Neural cell (in vitro differentiated cells): Measurements from ENCODE around the gene MTX1. TPM values are rescaled to one million over a fixed set of nuclear protein-coding genes. Genes with fewer than 3 reads are reported as not detected.
A peak's percentile ranks its signal among the peaks of the same experiment; 100 is the strongest.

Experiments
- H2AFZ ChIP-seq: fragments of 200-600, 300-800 bp; sonication (generic), shearing (Covaris generic); 2 replicates; pipeline ENCODE4 v1.6.0; 2014; ENCODE audit warnings: low read depth, mild to moderate bottlenecking, antibody characterized with exemption, low read length, moderate library complexity
- H3F3A ChIP-seq: fragments of 200-600 bp; shearing (Covaris generic); 2 replicates; pipeline ENCODE4 v1.6.1; 2016; ENCODE audit warnings: mild to moderate bottlenecking, moderate library complexity, mixed read lengths, antibody characterized with exemption, low read length; ENCODE audit not compliant: insufficient read depth, poor library complexity, severe bottlenecking
- H3K27ac ChIP-seq: fragments of 200-600, 300-800 bp; sonication (generic), shearing (Covaris generic); 2 replicates; pipeline ENCODE4 v1.5.1; 2014; ENCODE audit warnings: mild to moderate bottlenecking, low read length, moderate library complexity
- H3K27me3 ChIP-seq: fragments of 300-800, 200-600 bp; sonication (generic), shearing (Covaris generic); 2 replicates; pipeline ENCODE4 v1.6.0; 2014; ENCODE audit warnings: mild to moderate bottlenecking, low read depth, low read length, moderate library complexity; ENCODE audit not compliant: insufficient read depth
- H3K36me3 ChIP-seq: fragments of 300-800, 200-600 bp; sonication (generic), shearing (Covaris generic); 2 replicates; pipeline ENCODE4 v1.5.1; 2014; ENCODE audit warnings: mild to moderate bottlenecking, antibody characterized with exemption, low read length, moderate library complexity; ENCODE audit not compliant: insufficient read depth
- H3K4me2 ChIP-seq: fragments of 300-800, 200-600 bp; sonication (generic), shearing (Covaris generic); 2 replicates; pipeline ENCODE4 v1.6.0; 2014; ENCODE audit warnings: mild to moderate bottlenecking, low read length
- H3K4me3 ChIP-seq: fragments of 300-800, 200-600 bp; sonication (generic), shearing (Covaris generic); 2 replicates; pipeline ENCODE4 v1.5.1; 2014; ENCODE audit warnings: mild to moderate bottlenecking, low read length, moderate library complexity
- H3K79me2 ChIP-seq: fragments of 200-600 bp; shearing (Covaris generic); replicated peaks from 2 replicates; pipeline ENCODE4 v1.6.0; 2014; ENCODE audit warnings: mild to moderate bottlenecking, low read length, moderate library complexity; ENCODE audit not compliant: insufficient read depth
- H3K9ac ChIP-seq: fragments of 300-800, 200-600 bp; sonication (generic), shearing (Covaris generic); 2 replicates; pipeline ENCODE4 v1.6.1; 2016; ENCODE audit warnings: mild to moderate bottlenecking, low read length, mixed read lengths
- H3K9me2 ChIP-seq: fragments of 200-600 bp; shearing (Covaris generic); 2 replicates; pipeline ENCODE4 v1.6.1; 2016; ENCODE audit warnings: mild to moderate bottlenecking, low read length, mixed read lengths; ENCODE audit not compliant: insufficient read depth
- H3K9me3 ChIP-seq: fragments of 200-600, 300-800 bp; sonication (generic), shearing (Covaris generic); 2 replicates; pipeline ENCODE4 v1.6.1; 2016; ENCODE audit warnings: mild to moderate bottlenecking, mixed run types, low read length, moderate library complexity, mixed read lengths
- H4K20me1 ChIP-seq: fragments of 200-600 bp; shearing (Covaris generic); 2 replicates; pipeline ENCODE4 v1.6.1; 2016; ENCODE audit warnings: mild to moderate bottlenecking, mixed run types; ENCODE audit not compliant: insufficient read depth
- EP300 ChIP-seq: fragments of 450-650 bp; conservative IDR thresholded peaks from 2 replicates; pipeline ENCODE4 v1.6.1; 2014; ENCODE audit warnings: antibody characterized with exemption, mild to moderate bottlenecking, moderate library complexity; ENCODE audit not compliant: poor library complexity, severe bottlenecking
- EZH2 ChIP-seq: fragments of 200-600, 300-800 bp; shearing (Covaris generic), sonication (generic); IDR thresholded peaks from 2 replicates; pipeline ENCODE4 v1.6.1; 2014; ENCODE audit warnings: antibody characterized with exemption, low read length, borderline replicate concordance, mild to moderate bottlenecking; ENCODE audit not compliant: insufficient read depth, poor library complexity, severe bottlenecking
- MXI1 ChIP-seq: fragments of 450-650 bp; conservative IDR thresholded peaks from 2 replicates; pipeline ENCODE4 v1.6.1; 2014; ENCODE audit warnings: antibody characterized with exemption, mild to moderate bottlenecking; ENCODE audit not compliant: poor library complexity, severe bottlenecking
- POLR2AphosphoS5 ChIP-seq: IDR thresholded peaks from 2 replicates; pipeline ENCODE4 v1.6.1; 2012
- RAD21 ChIP-seq: fragments of 450-650 bp; conservative IDR thresholded peaks from 2 replicates; pipeline ENCODE4 v1.6.1; 2014; ENCODE audit warnings: antibody characterized with exemption, mild to moderate bottlenecking, moderate library complexity
- SMC3 ChIP-seq: fragments of 450-650 bp; conservative IDR thresholded peaks from 2 replicates; pipeline ENCODE4 v1.6.1; 2014; ENCODE audit warnings: antibody characterized with exemption, mild to moderate bottlenecking, moderate library complexity; ENCODE audit not compliant: poor library complexity
- TAF1 ChIP-seq: IDR thresholded peaks from 2 replicates; pipeline ENCODE4 v1.6.1; 2012; ENCODE audit warnings: low read depth
- polyA plus RNA-seq: library from polyadenylated mRNA; depleted of rRNA; stranded (reverse); fragments of >200 nt; gene quantifications from 2 replicates; pipeline ENCODE4 v1.2.3, GENCODE V29; 2014
- TF ChIP-seq, protein P1 (sequence below): IDR thresholded peaks from 2 replicates; pipeline ENCODE4 v1.6.1; 2012; ENCODE audit warnings: borderline replicate concordance
- TF ChIP-seq, protein P2 (sequence below): fragments of 450-650 bp; IDR thresholded peaks from 2 replicates; pipeline ENCODE4 v1.5.1; 2014; ENCODE audit warnings: antibody characterized with exemption, mild to moderate bottlenecking, moderate library complexity; ENCODE audit not compliant: poor library complexity, severe bottlenecking

MTX1 gene
- polyA plus RNA-seq, 1 donor from 2014 or later = 55.0 TPM

DNA sequence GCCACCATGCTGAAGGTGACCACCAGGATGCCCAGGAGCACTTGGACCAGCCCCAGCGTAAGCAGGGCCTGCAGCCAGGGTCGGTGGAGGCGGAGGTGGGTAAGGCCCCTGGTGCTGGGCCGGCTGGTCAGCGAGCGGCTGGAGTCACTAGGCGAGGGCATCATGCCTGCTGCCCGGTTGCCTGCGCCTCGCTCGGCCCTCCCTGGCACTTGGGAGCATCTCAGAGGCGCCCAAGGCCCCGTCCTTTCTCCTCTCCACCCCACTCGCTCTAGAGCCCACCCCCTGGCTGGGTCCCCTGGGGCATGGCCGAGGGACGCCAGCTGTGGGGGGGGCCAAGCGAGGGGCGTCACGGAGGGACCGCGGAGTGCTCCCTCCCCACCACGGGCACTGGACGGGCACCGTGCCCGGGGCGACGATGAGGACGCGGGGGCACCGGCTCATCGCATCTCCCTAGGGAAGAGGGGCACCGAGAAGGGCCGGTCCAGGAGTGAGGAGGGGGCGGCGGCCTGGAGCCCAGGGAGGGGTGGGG, 46.3 kb downstream of the MTX1 start (continued):
- TF ChIP-seq MXI1 = no peak
- no peak for TF ChIP-seq TAF1
- TF ChIP-seq EZH2 = no peak

DNA sequence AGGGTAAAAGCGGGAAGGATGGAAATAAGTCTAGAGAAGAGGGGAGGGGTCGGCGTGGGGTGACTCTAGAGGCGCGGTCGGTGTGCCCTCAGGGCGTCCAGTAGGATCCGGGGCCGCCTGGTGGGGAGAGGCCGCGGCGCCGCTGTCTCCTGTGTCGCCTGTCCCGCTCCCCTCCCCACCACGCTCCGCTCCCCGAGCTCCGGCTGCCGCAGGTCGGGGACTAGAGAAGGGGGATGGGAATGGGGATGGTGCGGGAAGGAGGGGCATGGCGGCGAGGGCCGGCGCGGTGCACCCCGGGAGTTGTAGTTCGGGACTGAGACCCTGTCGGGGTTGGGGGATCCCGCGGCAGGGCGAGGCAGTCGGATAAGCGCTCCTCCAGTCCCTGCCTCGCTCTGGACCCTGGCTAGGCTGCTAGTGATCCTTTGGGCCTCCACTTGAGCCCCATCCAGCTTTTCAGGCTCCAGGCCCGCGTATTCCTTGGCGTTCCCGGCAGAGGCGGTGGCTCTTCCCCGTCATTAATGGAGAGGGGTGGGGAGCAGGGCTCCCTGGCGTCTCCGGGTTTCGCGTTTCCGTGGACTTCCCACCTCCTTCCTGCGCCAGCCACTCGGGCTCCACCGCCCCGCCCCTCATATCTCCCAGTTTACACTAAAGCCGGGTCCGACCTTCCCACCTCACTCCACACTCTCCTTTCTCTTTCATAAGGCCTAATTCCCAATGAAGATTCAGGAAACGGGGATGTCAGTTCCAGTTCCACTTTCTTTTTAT, 46.9 kb downstream of the MTX1 start, which contains the start of gene ENTREP3:
Gene ENTREP3 (minus strand): TSS at position 241 of the 765 bp plus-strand sequence. CDS start 606 bp downstream, outside the sequence.
- Histone ChIP-seq H3K9ac (peak within 1 kb of the TSS; percentile 91), H3K4me2 (peak within 1 kb of the TSS; percentile 80), H3K36me3 (no peaks in the 10 kb centered on the region), H3K27ac (peak within 1 kb of the TSS; percentile 67), H3K79me2 (peaks cover 8% of the 10 kb centered on the region), H3K9me3 (no peaks in the 10 kb centered on the region), H2AFZ (peak within 1 kb of the TSS; percentile 56), H3F3A (no peaks in the 10 kb centered on the region), H3K9me2 (no peaks in the 10 kb centered on the region), H3K4me3 (peak within 1 kb of the TSS; percentile 94), H3K27me3 (no peaks in the 10 kb centered on the region), H4K20me1 (no peaks in the 10 kb centered on the region)
- TF ChIP-seq EP300 (peak; percentile 29), RAD21 (peak; percentile 24), SMC3 (peak; percentile 43), MXI1 (peak; percentile 76), TAF1 (peak; percentile 64), POLR2AphosphoS5 (peak; percentile 93), EZH2 (no peak)
- TF ChIP-seq, protein P1, sequence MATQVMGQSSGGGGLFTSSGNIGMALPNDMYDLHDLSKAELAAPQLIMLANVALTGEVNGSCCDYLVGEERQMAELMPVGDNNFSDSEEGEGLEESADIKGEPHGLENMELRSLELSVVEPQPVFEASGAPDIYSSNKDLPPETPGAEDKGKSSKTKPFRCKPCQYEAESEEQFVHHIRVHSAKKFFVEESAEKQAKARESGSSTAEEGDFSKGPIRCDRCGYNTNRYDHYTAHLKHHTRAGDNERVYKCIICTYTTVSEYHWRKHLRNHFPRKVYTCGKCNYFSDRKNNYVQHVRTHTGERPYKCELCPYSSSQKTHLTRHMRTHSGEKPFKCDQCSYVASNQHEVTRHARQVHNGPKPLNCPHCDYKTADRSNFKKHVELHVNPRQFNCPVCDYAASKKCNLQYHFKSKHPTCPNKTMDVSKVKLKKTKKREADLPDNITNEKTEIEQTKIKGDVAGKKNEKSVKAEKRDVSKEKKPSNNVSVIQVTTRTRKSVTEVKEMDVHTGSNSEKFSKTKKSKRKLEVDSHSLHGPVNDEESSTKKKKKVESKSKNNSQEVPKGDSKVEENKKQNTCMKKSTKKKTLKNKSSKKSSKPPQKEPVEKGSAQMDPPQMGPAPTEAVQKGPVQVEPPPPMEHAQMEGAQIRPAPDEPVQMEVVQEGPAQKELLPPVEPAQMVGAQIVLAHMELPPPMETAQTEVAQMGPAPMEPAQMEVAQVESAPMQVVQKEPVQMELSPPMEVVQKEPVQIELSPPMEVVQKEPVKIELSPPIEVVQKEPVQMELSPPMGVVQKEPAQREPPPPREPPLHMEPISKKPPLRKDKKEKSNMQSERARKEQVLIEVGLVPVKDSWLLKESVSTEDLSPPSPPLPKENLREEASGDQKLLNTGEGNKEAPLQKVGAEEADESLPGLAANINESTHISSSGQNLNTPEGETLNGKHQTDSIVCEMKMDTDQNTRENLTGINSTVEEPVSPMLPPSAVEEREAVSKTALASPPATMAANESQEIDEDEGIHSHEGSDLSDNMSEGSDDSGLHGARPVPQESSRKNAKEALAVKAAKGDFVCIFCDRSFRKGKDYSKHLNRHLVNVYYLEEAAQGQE = no peak
- TF ChIP-seq, protein P2, sequence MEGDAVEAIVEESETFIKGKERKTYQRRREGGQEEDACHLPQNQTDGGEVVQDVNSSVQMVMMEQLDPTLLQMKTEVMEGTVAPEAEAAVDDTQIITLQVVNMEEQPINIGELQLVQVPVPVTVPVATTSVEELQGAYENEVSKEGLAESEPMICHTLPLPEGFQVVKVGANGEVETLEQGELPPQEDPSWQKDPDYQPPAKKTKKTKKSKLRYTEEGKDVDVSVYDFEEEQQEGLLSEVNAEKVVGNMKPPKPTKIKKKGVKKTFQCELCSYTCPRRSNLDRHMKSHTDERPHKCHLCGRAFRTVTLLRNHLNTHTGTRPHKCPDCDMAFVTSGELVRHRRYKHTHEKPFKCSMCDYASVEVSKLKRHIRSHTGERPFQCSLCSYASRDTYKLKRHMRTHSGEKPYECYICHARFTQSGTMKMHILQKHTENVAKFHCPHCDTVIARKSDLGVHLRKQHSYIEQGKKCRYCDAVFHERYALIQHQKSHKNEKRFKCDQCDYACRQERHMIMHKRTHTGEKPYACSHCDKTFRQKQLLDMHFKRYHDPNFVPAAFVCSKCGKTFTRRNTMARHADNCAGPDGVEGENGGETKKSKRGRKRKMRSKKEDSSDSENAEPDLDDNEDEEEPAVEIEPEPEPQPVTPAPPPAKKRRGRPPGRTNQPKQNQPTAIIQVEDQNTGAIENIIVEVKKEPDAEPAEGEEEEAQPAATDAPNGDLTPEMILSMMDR = peak; percentile 19
